Superior temporal gyrus (tissue), 1 donor: Measurements from ENCODE around the gene ATP1A3.
"Not testable (repeated sequence)": the region's sequence is repeated elsewhere in the genome, so short reads cannot be mapped to it uniquely, and the experiment has no call there.

Experiments used
- DNase-seq: peaks from one replicate; pipeline ENCODE4 v3.0.0-alpha.2; 2016; ENCODE audit errors: extremely low spot score

The ATP1A3 gene

GRCh38 chr19:41993612-41994483 is at the start of gene ATP1A3:
ATP1A3 (minus strand) TSS chr19:41994230; CDS start chr19:41994076, 154 bp downstream.
- DNase-seq, result peak; percentile 53

GRCh38 chr19:42042455-42043170 is 48.6 kb upstream of the ATP1A3 start:
- DNase-seq, result peak; percentile 67

GRCh38 chr19:42040491-42040890 is 46.5 kb upstream of the ATP1A3 start:
- DNase-seq, result not testable (repeated sequence)

GRCh38 chr19:42040031-42040430 is 46.0 kb upstream of the ATP1A3 start:
- DNase-seq, result no peak

GRCh38 chr19:42038666-42039065 is 44.6 kb upstream of the ATP1A3 start:
- DNase-seq, result no peak

GRCh38 chr19:42037649-42038048 is 43.6 kb upstream of the ATP1A3 start:
- no peak for DNase-seq

GRCh38 chr19:42034640-42035391 is 40.8 kb upstream of the ATP1A3 start:
- peak; percentile 70 for DNase-seq

- no peak for DNase-seq
These were observed 39.4 kb upstream of the ATP1A3 start for GRCh38 chr19:42033413-42033812.

- no peak for DNase-seq
These were observed 38.4 kb upstream of the ATP1A3 start for GRCh38 chr19:42032431-42032830.

GRCh38 chr19:42030645-42031440 is 36.8 kb upstream of the ATP1A3 start:
- no peak for DNase-seq

- no peak for DNase-seq
These were observed 34.5 kb upstream of the ATP1A3 start for GRCh38 chr19:42028304-42029216.

- DNase-seq, result no peak
These were observed 30.6 kb upstream of the ATP1A3 start for GRCh38 chr19:42024622-42025111.

GRCh38 chr19:42023943-42024260 is 29.9 kb upstream of the ATP1A3 start:
- no peak for DNase-seq

GRCh38 chr19:42023121-42023942 is 29.3 kb upstream of the ATP1A3 start:
- DNase-seq, result no peak

- DNase-seq, result no peak
These were observed 28.6 kb upstream of the ATP1A3 start for GRCh38 chr19:42022616-42023015.

GRCh38 chr19:42021185-42021584 is 27.2 kb upstream of the ATP1A3 start:
- DNase-seq, result no peak

- DNase-seq, result no peak
These were observed 24.6 kb upstream of the ATP1A3 start for GRCh38 chr19:42018503-42019193.

GRCh38 chr19:42017040-42017439 is 23.0 kb upstream of the ATP1A3 start:
- DNase-seq, result no peak

GRCh38 chr19:42012747-42013146 is 18.7 kb upstream of the ATP1A3 start:
- DNase-seq, result not testable (repeated sequence)
